HepG2 (cell line): ENCODE measurements around the gene NDUFA8. TPM values are rescaled to one million over a fixed set of nuclear protein-coding genes. Genes with fewer than 3 reads are reported as not detected.

Experiments
- ADNP ChIP-seq: sonication (generic); formaldehyde crosslinking; IDR thresholded peaks from 2 replicates; pipeline ENCODE4 v1.4.0; 2020; ENCODE audit warnings: missing genetic modification reagents
- CHD4 ChIP-seq: fragments of 200-600 bp; sonication (generic); IDR thresholded peaks from 2 replicates; pipeline ENCODE4 v1.7.0; 2017; ENCODE audit warnings: mild to moderate bottlenecking, low read length, borderline replicate concordance
- ELF3 ChIP-seq: IDR thresholded peaks from 2 replicates; pipeline ENCODE4 v1.6.1; 2016; ENCODE audit warnings: missing genetic modification reagents, missing compliant biosample characterization
- EP300 ChIP-seq, 3 experiments: sonication (generic) in 1 of 3; formaldehyde crosslinking in 1 of 3; IDR thresholded peaks; 2 replicates each; pipeline versions ENCODE4 v1.5.1 to v1.6.1; 2011 to 2020; ENCODE audit warnings: low read depth in 2 of 3, low read length in 2 of 3, borderline replicate concordance in 1 of 3, improper control_type of control experiment in 1 of 3, mild to moderate bottlenecking in 1 of 3, missing genetic modification reagents in 1 of 3, moderate library complexity in 1 of 3
- FOXC1 ChIP-seq: sonication (generic); formaldehyde crosslinking; IDR thresholded peaks from 2 replicates; pipeline ENCODE4 v1.8.0; 2022; ENCODE audit warnings: mild to moderate bottlenecking, missing genetic modification reagents, borderline replicate concordance
- GATAD2A ChIP-seq: IDR thresholded peaks from 2 replicates; pipeline ENCODE4 v1.6.1; 2016
- HIC2 ChIP-seq: sonication (generic); formaldehyde crosslinking; IDR thresholded peaks from 2 replicates; pipeline ENCODE4 v1.9.0; 2022; ENCODE audit warnings: low read depth, missing genetic modification reagents
- HNF1A ChIP-seq, 2 experiments: sonication (generic) in 1 of 2; formaldehyde crosslinking in 1 of 2; IDR thresholded peaks; 2 replicates each; pipeline versions ENCODE4 v1.4.0 to v1.6.1; 2016 to 2020; ENCODE audit warnings: borderline replicate concordance in 1 of 2, low read depth in 1 of 2, mild to moderate bottlenecking in 1 of 2, missing genetic modification reagents in 1 of 2
- ISL2 ChIP-seq: sonication (generic); formaldehyde crosslinking; IDR thresholded peaks from 2 replicates; pipeline ENCODE4 v1.5.0; 2020; ENCODE audit warnings: missing genetic modification reagents
- NFIC ChIP-seq: IDR thresholded peaks from 2 replicates; pipeline ENCODE4 v1.6.1; 2012; ENCODE audit warnings: mild to moderate bottlenecking, low read length, inconsistent platforms
- NR2F2 ChIP-seq: IDR thresholded peaks from 2 replicates; pipeline ENCODE4 v1.6.1; 2012; ENCODE audit warnings: low read depth, inconsistent platforms, borderline replicate concordance
- SRF ChIP-seq: IDR thresholded peaks from 2 replicates; pipeline ENCODE4 v1.6.1; 2011; ENCODE audit warnings: mild to moderate bottlenecking, low read depth, low read length, moderate library complexity
- TBX2 ChIP-seq: sonication (generic); formaldehyde crosslinking; IDR thresholded peaks from 2 replicates; pipeline ENCODE4 v1.5.0; 2020; ENCODE audit warnings: missing genetic modification reagents, mild to moderate bottlenecking, borderline replicate concordance
- ZBTB39 ChIP-seq: sonication (generic); formaldehyde crosslinking; IDR thresholded peaks from 2 replicates; pipeline ENCODE4 v1.5.0; 2020; ENCODE audit warnings: missing genetic modification reagents
- ZEB1 ChIP-seq: IDR thresholded peaks from 2 replicates; pipeline ENCODE4 v1.6.1; 2012; ENCODE audit warnings: mild to moderate bottlenecking, low read depth, inconsistent platforms; ENCODE audit not compliant: insufficient replicate concordance
- ZMYM3 ChIP-seq: sonication (generic); formaldehyde crosslinking; IDR thresholded peaks from 2 replicates; pipeline ENCODE4 v1.5.1; 2020; ENCODE audit warnings: mild to moderate bottlenecking, missing genetic modification reagents
- ZNF607 ChIP-seq: sonication (generic); formaldehyde crosslinking; IDR thresholded peaks from 2 replicates; pipeline ENCODE4 v1.5.1; 2020; ENCODE audit warnings: missing genetic modification reagents, mild to moderate bottlenecking, borderline replicate concordance
- polyA plus RNA-seq, 8 experiments: library from polyadenylated mRNA; depleted of rRNA in 3 of 8; stranded (reverse) in 7 of 8; unstranded in 1 of 8; fragments of >200 nt; fragmentation: Illumina TruSeq in 4 of 8; extraction: Trizol in 4 of 8; gene quantifications; 2 replicates each; pipeline versions ENCODE4 v1.2.1 to v1.2.3, GENCODE V29; 2011 to 2016; ENCODE audit warnings: low read depth in 4 of 8, missing spikeins in 1 of 8, mixed read lengths in 1 of 8; ENCODE audit not compliant: insufficient read depth in 1 of 8
- total RNA-seq, 5 experiments: library from RNA; depleted of rRNA; stranded (reverse); fragments of >200 nt; fragmentation: Illumina TruSeq; extraction: Trizol; gene quantifications; 2 replicates each; pipeline ENCODE4 v1.2.3, GENCODE V29; 2016; ENCODE audit warnings: low read depth in 1 of 5

The NDUFA8 gene
- total and polyA plus RNA-seq, 2 of the 13 experiments (the other 11 are each of a cell fraction or from before 2014, with no cell fraction given): 68.6 to 71.7 TPM

GRCh38 chr9:122140368-122141193 lies 19.0 kb downstream of the NDUFA8 start (continued):
- TF ChIP-seq ZEB1 (peak; percentile 61), NR2F2 (peak; percentile 28; the same call in 1 of the 2 replicates), ELF3 (CRISPR knock-in tag) (peak; percentile 58), FOXC1 (CRISPR knock-in tag) (no peak), CHD4 (0 out of 2 replicates have a peak, but pooled peaks have one; percentile 61), HIC2 (CRISPR knock-in tag) (no peak), ZMYM3 (CRISPR knock-in tag) (peak; percentile 88), SRF (peak; percentile 81), GATAD2A (peak; percentile 53; the same call in 1 of the 2 replicates), EP300 (IDR thresholded peaks at IDR 0.05; ENCODE audit: low read depth in 2 of 2, low read length in 2 of 2) (peak in 1 of 2 experiments; percentile 49; a peak in 2 of 4 replicates), EP300 (CRISPR knock-in tag; IDR thresholded peaks at IDR 0.05; ENCODE audit: borderline replicate concordance) (no peak), ADNP (peak; percentile 40; the same call in 1 of the 2 replicates), ZNF607 (no peak), ZBTB39 (0 out of 2 replicates have a peak, but pooled peaks have one; percentile 32), HNF1A (IDR thresholded peaks at IDR 0.05; ENCODE audit: low read depth) (peak; percentile 63; the same call in 1 of the 2 replicates), HNF1A (CRISPR knock-in tag; IDR thresholded peaks at IDR 0.05; ENCODE audit: borderline replicate concordance) (peak; percentile 35; the same call in 1 of the 2 replicates), ISL2 (CRISPR knock-in tag) (0 out of 2 replicates have a peak, but pooled peaks have one; percentile 15), TBX2 (CRISPR knock-in tag) (0 out of 2 replicates have a peak, but pooled peaks have one; percentile 19), NFIC (peak; percentile 45; the same call in 1 of the 2 replicates)
